Thyroid gland (tissue), 4 donors: ENCODE measurements around the gene GALNT10.

Experiments used
- POLR2A ChIP-seq, 2 donors: fragments of 450-650 bp; IDR thresholded peaks; one replicate each; pipeline ENCODE4 v1.6.1; 2017; ENCODE audit warnings: antibody characterized with exemption in 2 of 2, mild to moderate bottlenecking in 2 of 2, moderate library complexity in 1 of 2
- TF ChIP-seq, protein P1 (sequence below), 6 experiments: fragments of 200-600 bp in 3 of 6; fragments of 450-650 bp in 3 of 6; sonication (generic) in 3 of 6; IDR thresholded peaks; one replicate each; pipeline ENCODE4 v1.5.1; 2016 to 2019; ENCODE audit warnings: antibody characterized with exemption in 6 of 6, mild to moderate bottlenecking in 2 of 6, inconsistent platforms in 1 of 6, moderate library complexity in 1 of 6

DNA sequence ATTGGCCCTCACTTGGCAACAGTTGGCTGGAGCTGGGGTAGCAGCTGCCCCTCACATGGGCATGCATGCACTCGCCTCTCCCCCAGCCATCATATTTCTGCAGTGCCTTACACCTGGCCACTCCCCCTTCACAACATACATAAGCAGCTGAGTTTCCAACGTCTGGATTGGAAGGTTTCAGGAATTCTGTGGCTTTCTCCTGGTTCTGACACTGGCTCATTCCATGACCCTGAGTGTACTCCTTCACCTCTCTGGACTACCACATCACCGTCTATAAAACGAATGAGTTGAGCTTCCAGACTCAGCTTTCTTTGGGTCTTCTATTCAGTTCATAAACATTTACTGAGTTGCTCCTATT is 84.3 kb downstream of the GALNT10 start:
- TF ChIP-seq, protein P1, sequence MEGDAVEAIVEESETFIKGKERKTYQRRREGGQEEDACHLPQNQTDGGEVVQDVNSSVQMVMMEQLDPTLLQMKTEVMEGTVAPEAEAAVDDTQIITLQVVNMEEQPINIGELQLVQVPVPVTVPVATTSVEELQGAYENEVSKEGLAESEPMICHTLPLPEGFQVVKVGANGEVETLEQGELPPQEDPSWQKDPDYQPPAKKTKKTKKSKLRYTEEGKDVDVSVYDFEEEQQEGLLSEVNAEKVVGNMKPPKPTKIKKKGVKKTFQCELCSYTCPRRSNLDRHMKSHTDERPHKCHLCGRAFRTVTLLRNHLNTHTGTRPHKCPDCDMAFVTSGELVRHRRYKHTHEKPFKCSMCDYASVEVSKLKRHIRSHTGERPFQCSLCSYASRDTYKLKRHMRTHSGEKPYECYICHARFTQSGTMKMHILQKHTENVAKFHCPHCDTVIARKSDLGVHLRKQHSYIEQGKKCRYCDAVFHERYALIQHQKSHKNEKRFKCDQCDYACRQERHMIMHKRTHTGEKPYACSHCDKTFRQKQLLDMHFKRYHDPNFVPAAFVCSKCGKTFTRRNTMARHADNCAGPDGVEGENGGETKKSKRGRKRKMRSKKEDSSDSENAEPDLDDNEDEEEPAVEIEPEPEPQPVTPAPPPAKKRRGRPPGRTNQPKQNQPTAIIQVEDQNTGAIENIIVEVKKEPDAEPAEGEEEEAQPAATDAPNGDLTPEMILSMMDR (IDR thresholded peaks at IDR 0.05): no peak
- no peak for TF ChIP-seq POLR2A (IDR thresholded peaks at IDR 0.05)
